Endothelial cell of umbilical vein (primary cell): ENCODE data around the gene KRTAP5-6. TPM values are rescaled to one million over a fixed set of nuclear protein-coding genes. Genes with fewer than 3 reads are reported as not detected.

ENCODE experiments used
- BruUV-seq: library from RNA; stranded (reverse); fragments of 400-500 nt; replicated peaks from 2 replicates; lab custom pipeline; 2021; lab: Mats Ljungman, UMichigan
- CTCF ChIA-PET: fragments of 300-600, 350-600 bp; sonication (Branson Sonifier 250); formaldehyde crosslinking; loops from one replicate; lab custom pipeline; 2021; ENCODE audit warnings: antibody characterized with exemption, inconsistent platforms; lab: Charles Lee
- POLR2A ChIA-PET: fragments of 300-600, 350-600 bp; sonication (Branson Sonifier 250); formaldehyde crosslinking; loops from one replicate; lab custom pipeline; 2021; ENCODE audit warnings: antibody characterized with exemption, inconsistent platforms; lab: Charles Lee
- DNase-seq: peaks from one replicate; pipeline ENCODE4 v3.0.0-alpha.2; 2011; ENCODE audit warnings: low read depth, low spot score
- FAIRE-seq: peaks from 2 replicates; lab custom pipeline; 2011; peaks lifted over from hg19 to GRCh38; lab: Jason Lieb, UNC
- H2AFZ ChIP-seq: 2 replicates; pipeline ENCODE4 v1.6.0; 2012; ENCODE audit warnings: low read depth, low read length, control low read depth, inconsistent platforms
- H3K27ac ChIP-seq: 2 replicates; pipeline ENCODE4 v1.5.1; 2011; ENCODE audit warnings: low read depth, mild to moderate bottlenecking, control low read depth, low read length, moderate library complexity; ENCODE audit not compliant: insufficient read depth
- H3K27me3 ChIP-seq, 2 experiments: 2 replicates each; pipeline versions ENCODE4 v1.6.0 to v1.6.1; 2011; ENCODE audit warnings: low read length in 2 of 2, mixed read lengths in 1 of 2; ENCODE audit not compliant: control insufficient read depth in 2 of 2, insufficient read depth in 2 of 2
- H3K36me3 ChIP-seq, 2 experiments: 2 replicates in 1 of 2; 3 replicates in 1 of 2; pipeline ENCODE4 v1.5.1; 2011; ENCODE audit warnings: low read length in 2 of 2, mild to moderate bottlenecking in 1 of 2, moderate library complexity in 1 of 2; ENCODE audit not compliant: control insufficient read depth in 2 of 2, insufficient read depth in 2 of 2; ENCODE audit errors: extremely low read depth in 1 of 2
- H3K4me1 ChIP-seq: 3 replicates; pipeline ENCODE4 v1.5.1; 2011; ENCODE audit warnings: mild to moderate bottlenecking, low read length; ENCODE audit not compliant: control insufficient read depth, insufficient read depth; ENCODE audit errors: extremely low read depth
- H3K4me2 ChIP-seq: 2 replicates; pipeline ENCODE4 v1.6.1; 2011; ENCODE audit warnings: low read length, control low read depth, mixed read lengths; ENCODE audit not compliant: insufficient read depth
- H3K4me3 ChIP-seq, 3 experiments: fragments of 200-600 bp in 1 of 3; sonication (generic), shearing (Covaris generic) in 1 of 3; replicated peaks in 1 of 3; 2 replicates each; pipeline ENCODE4 v1.5.1; 2011 to 2016; ENCODE audit warnings: control low read depth in 3 of 3, low read length in 3 of 3, mild to moderate bottlenecking in 2 of 3, inconsistent platforms in 1 of 3, low read depth in 1 of 3, moderate library complexity in 1 of 3; ENCODE audit not compliant: insufficient read depth in 1 of 3
- H3K79me2 ChIP-seq: 2 replicates; pipeline ENCODE4 v1.6.0; 2012; ENCODE audit warnings: low read length, inconsistent platforms; ENCODE audit not compliant: control insufficient read depth, insufficient read depth
- H3K9ac ChIP-seq: replicated peaks from 2 replicates; pipeline ENCODE3; 2011; ENCODE audit warnings: low read length, control low read depth; ENCODE audit not compliant: insufficient read depth; ENCODE audit errors: extremely low read depth
- H3K9me1 ChIP-seq: replicated peaks from 3 replicates; pipeline ENCODE4 v1.6.0; 2011; ENCODE audit warnings: mild to moderate bottlenecking, low read length; ENCODE audit not compliant: control insufficient read depth, insufficient read depth; ENCODE audit errors: extremely low read depth
- H3K9me3 ChIP-seq: replicated peaks from 2 replicates; pipeline ENCODE4 v1.5.1; 2012; ENCODE audit warnings: low read length, inconsistent platforms; ENCODE audit not compliant: control insufficient read depth, insufficient read depth
- H4K20me1 ChIP-seq: replicated peaks from 2 replicates; pipeline ENCODE3; 2011; ENCODE audit warnings: mild to moderate bottlenecking, low read length; ENCODE audit not compliant: control insufficient read depth, insufficient read depth; ENCODE audit errors: extremely low read depth
- CTCF ChIP-seq, 2 donors: IDR thresholded peaks; 1 replicate in 1 of 2; 2 replicates in 1 of 2; pipeline ENCODE4 v1.5.1; 2011; ENCODE audit warnings: low read length in 2 of 2, mild to moderate bottlenecking in 2 of 2, moderate library complexity in 2 of 2, control low read depth in 1 of 2, inconsistent platforms in 1 of 2, low read depth in 1 of 2; ENCODE audit not compliant: insufficient read depth in 1 of 2; ENCODE audit errors: extremely low read depth in 1 of 2
- EZH2 ChIP-seq: IDR thresholded peaks from 2 replicates; pipeline ENCODE4 v1.6.1; 2012; ENCODE audit warnings: borderline replicate concordance, low read depth, mild to moderate bottlenecking, moderate library complexity, low read length, inconsistent platforms; ENCODE audit not compliant: severe bottlenecking
- FOS ChIP-seq: IDR thresholded peaks from 2 replicates; pipeline ENCODE4 v1.6.1; 2011; ENCODE audit warnings: mild to moderate bottlenecking, low read length, moderate library complexity, borderline replicate concordance; ENCODE audit not compliant: insufficient read depth
- GATA2 ChIP-seq: IDR thresholded peaks from 2 replicates; pipeline ENCODE4 v1.7.0; 2011; ENCODE audit warnings: low read depth, mild to moderate bottlenecking, moderate library complexity, mixed read lengths, low read length; ENCODE audit not compliant: insufficient read length, insufficient read depth
- JUN ChIP-seq: IDR thresholded peaks from 2 replicates; pipeline ENCODE4 v1.6.1; 2011; ENCODE audit warnings: borderline replicate concordance, low read depth; ENCODE audit not compliant: insufficient read length, insufficient read depth
- MAX ChIP-seq: IDR thresholded peaks from 2 replicates; pipeline ENCODE4 v1.6.1; 2011; ENCODE audit not compliant: insufficient read depth, insufficient read length
- MYC ChIP-seq: IDR thresholded peaks from one replicate; pipeline ENCODE4 v1.6.1; 2011; ENCODE audit warnings: mild to moderate bottlenecking, low read depth, low read length
- POLR2A ChIP-seq: IDR thresholded peaks from 2 replicates; pipeline ENCODE4 v1.6.1; 2012; ENCODE audit warnings: low read depth, mild to moderate bottlenecking, control low read depth, low read length
- POLR2AphosphoS5 ChIP-seq: IDR thresholded peaks from 2 replicates; pipeline ENCODE4 v1.6.1; 2012; ENCODE audit warnings: low read depth, mild to moderate bottlenecking, control low read depth, low read length, moderate library complexity; ENCODE audit not compliant: insufficient read depth
- dilution Hi-C: fragments of 300-500 bp; cut with MboI; formaldehyde crosslinking; loops from one replicate; pipeline ENCODE4 v1.15.0; 2019; ENCODE audit warnings: low sequenced_read_pairs; ENCODE audit not compliant: extremely low pct_ligation_motif_present
- intact Hi-C: fragments of 100-400 bp; cut with micrococcal nuclease; formaldehyde crosslinking; loops from one replicate; pipeline ENCODE4 v1.10.0; 2022
- polyA plus RNA-seq, 4 experiments: library from polyadenylated mRNA; depleted of rRNA in 3 of 4; stranded (reverse) in 3 of 4; unstranded in 1 of 4; fragments of >200 nt; gene quantifications; 2 replicates each; pipeline versions ENCODE4 v1.2.1 to v1.2.3, GENCODE V29; 2011 to 2012; ENCODE audit warnings: missing spikeins in 1 of 4
- total RNA-seq: library from RNA; stranded (reverse); gene quantifications from 2 replicates; pipeline ENCODE4 v1.2.3, GENCODE V29; 2021

The KRTAP5-6 gene
- total and polyA plus RNA-seq, 2 donors (not counting 3 experiments of a cell fraction or from before 2014, with no cell fraction given), result not detected

- Histone ChIP-seq H3K36me3 (no peaks in the 10 kb centered on the region), H3K9ac (no peak overlapping the region), H3K4me3 (no peak overlapping the region), H3K27ac (no peak overlapping the region), H3K4me1 (no peaks in the 10 kb centered on the region), H3K27me3 (no peaks in the 10 kb centered on the region), H4K20me1 (no peaks in the 10 kb centered on the region), H3K79me2 (no peaks in the 10 kb centered on the region), H3K9me3 (no peaks in the 10 kb centered on the region), H2AFZ (no peak overlapping the region), H3K9me1 (no peaks in the 10 kb centered on the region), H3K4me2 (no peak overlapping the region)
- dilution Hi-C loops, result no loop called here
- FAIRE-seq, result no peak
- no TSS peak for BruUV-seq
- ChIA-PET CTCF (no interaction called here), POLR2A (no interaction called here)
- no peak for TF ChIP-seq FOS
- no peak for TF ChIP-seq CTCF (IDR thresholded peaks at IDR 0.05; ENCODE audit: extremely low read depth in 1 of 2, insufficient read depth in 1 of 2, low read depth in 1 of 2, low read length in 2 of 2)
- no peak for TF ChIP-seq POLR2AphosphoS5
- TF ChIP-seq MYC, result no peak
- TF ChIP-seq GATA2, result no peak
- TF ChIP-seq POLR2A, result no peak
- TF ChIP-seq EZH2, result no peak
- no peak for TF ChIP-seq MAX
- no peak for TF ChIP-seq JUN
- no peak for DNase-seq
- intact Hi-C loops, result no loop called here
Measured at GRCh38 chr11:1741741-1742140, 44.7 kb downstream of the KRTAP5-6 start.
